NT2/D1 (cell line): ENCODE data around the gene OR51E1.

Source experiments
- SUZ12 ChIP-seq: IDR thresholded peaks from 2 replicates; pipeline ENCODE4 v1.6.1; 2011; ENCODE audit not compliant: insufficient read length, insufficient read depth; ENCODE audit errors: extremely low read depth
- YY1 ChIP-seq: IDR thresholded peaks from 2 replicates; pipeline ENCODE4 v1.6.1; 2011; ENCODE audit not compliant: insufficient read length, insufficient read depth
- ZNF274 ChIP-seq: IDR thresholded peaks from 2 replicates; pipeline ENCODE4 v1.6.1; 2011; ENCODE audit warnings: mild to moderate bottlenecking, low read depth, low read length

GRCh38 chr11:4672470-4672869, 28.7 kb downstream of the OR51E1 start:
- no peak for TF ChIP-seq ZNF274
- TF ChIP-seq YY1 = no peak
- TF ChIP-seq SUZ12 = no peak
